Ishikawa (cell line): Measurements from ENCODE around the gene FBXL20.

Experiments
- CEBPB ChIP-seq: IDR thresholded peaks from 2 replicates; pipeline ENCODE4 v1.6.1; 2012
- EGR1 ChIP-seq: IDR thresholded peaks from 2 replicates; pipeline ENCODE4 v1.6.1; 2012
- EP300 ChIP-seq: IDR thresholded peaks from 2 replicates; pipeline ENCODE4 v1.6.1; 2012; ENCODE audit warnings: borderline replicate concordance
- RAD21 ChIP-seq: IDR thresholded peaks from 2 replicates; pipeline ENCODE4 v1.6.1; 2012; ENCODE audit warnings: low read depth
- REST ChIP-seq: IDR thresholded peaks from 2 replicates; pipeline ENCODE4 v1.6.1; 2012; ENCODE audit warnings: low read depth, mild to moderate bottlenecking
- TAF1 ChIP-seq: IDR thresholded peaks from 2 replicates; pipeline ENCODE4 v1.6.1; 2012; ENCODE audit warnings: low read depth, mild to moderate bottlenecking
- TF ChIP-seq, protein P1 (sequence below): IDR thresholded peaks from 2 replicates; pipeline ENCODE4 v1.6.1; 2012

DNA sequence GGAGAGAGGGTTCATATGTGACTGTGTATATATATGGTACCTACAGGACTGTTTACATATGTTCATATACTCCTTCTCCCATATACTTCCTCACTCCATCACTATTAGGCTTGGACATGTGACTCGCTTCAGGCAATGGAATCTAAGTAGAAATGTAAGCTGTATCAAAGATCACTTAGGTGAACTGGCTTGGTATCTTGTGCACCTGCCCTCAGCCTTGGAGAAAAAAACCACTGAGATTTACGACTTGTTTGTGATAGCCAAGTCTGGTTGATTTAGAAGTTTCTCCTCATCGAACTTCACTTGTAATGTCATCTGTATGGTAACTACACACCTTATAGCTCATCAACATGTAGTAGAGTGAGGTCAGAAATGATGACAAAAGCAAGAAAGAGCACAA, 59.9 kb downstream of the FBXL20 start:
- TF ChIP-seq, protein P1, sequence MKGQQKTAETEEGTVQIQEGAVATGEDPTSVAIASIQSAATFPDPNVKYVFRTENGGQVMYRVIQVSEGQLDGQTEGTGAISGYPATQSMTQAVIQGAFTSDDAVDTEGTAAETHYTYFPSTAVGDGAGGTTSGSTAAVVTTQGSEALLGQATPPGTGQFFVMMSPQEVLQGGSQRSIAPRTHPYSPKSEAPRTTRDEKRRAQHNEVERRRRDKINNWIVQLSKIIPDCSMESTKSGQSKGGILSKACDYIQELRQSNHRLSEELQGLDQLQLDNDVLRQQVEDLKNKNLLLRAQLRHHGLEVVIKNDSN = no peak
- TF ChIP-seq RAD21 (no peak), CEBPB (no peak), EGR1 (no peak), TAF1 (no peak), EP300 (no peak), REST (no peak)
